MM.1S (cell line): Measurements from ENCODE around the gene MAST3.

Experiments
- DNase-seq: peaks from one replicate; pipeline ENCODE4 v3.0.0-alpha.2; 2015
- H2AFZ ChIP-seq: fragments of 300-600 bp; sonication (generic); 2 replicates; pipeline ENCODE4 v1.6.0; 2016; ENCODE audit warnings: antibody characterized with exemption, low read length
- H3F3A ChIP-seq: fragments of 300-600 bp; sonication (generic); 2 replicates; pipeline ENCODE4 v1.6.1; 2016; ENCODE audit warnings: mild to moderate bottlenecking, antibody characterized with exemption, low read length, moderate library complexity, mixed read lengths; ENCODE audit not compliant: insufficient read depth
- H3K27ac ChIP-seq: fragments of 300-600 bp; sonication (generic); 2 replicates; pipeline ENCODE4 v1.5.1; 2016; ENCODE audit warnings: mild to moderate bottlenecking, low read length
- H3K27me3 ChIP-seq: fragments of 300-600 bp; sonication (generic); replicated peaks from 2 replicates; pipeline ENCODE4 v1.6.0; 2016; ENCODE audit warnings: low read length; ENCODE audit not compliant: insufficient read depth
- H3K36me3 ChIP-seq: fragments of 300-600 bp; sonication (generic); replicated peaks from 2 replicates; pipeline ENCODE4 v1.6.1; 2016; ENCODE audit warnings: mild to moderate bottlenecking, low read length, mixed read lengths; ENCODE audit not compliant: insufficient read depth
- H3K4me1 ChIP-seq: fragments of 300-600 bp; sonication (generic); 2 replicates; pipeline ENCODE4 v1.6.1; 2016; ENCODE audit warnings: low read length, mixed read lengths
- H3K4me2 ChIP-seq: fragments of 300-600 bp; sonication (generic); 2 replicates; pipeline ENCODE4 v1.6.0; 2016; ENCODE audit warnings: low read depth, low read length
- H3K4me3 ChIP-seq: fragments of 300-600 bp; sonication (generic); 2 replicates; pipeline ENCODE4 v1.5.1; 2016; ENCODE audit warnings: low read length, mixed read lengths
- H3K79me2 ChIP-seq: fragments of 300-600 bp; sonication (generic); 2 replicates; pipeline ENCODE4 v1.6.1; 2016; ENCODE audit warnings: mixed run types, low read length, mixed read lengths
- H3K9ac ChIP-seq: fragments of 300-600 bp; sonication (generic); 2 replicates; pipeline ENCODE4 v1.6.1; 2016; ENCODE audit warnings: low read length, mixed read lengths
- H3K9me2 ChIP-seq: fragments of 300-600 bp; sonication (generic); replicated peaks from 2 replicates; pipeline ENCODE4 v1.6.1; 2016; ENCODE audit warnings: mild to moderate bottlenecking, low read length, mixed read lengths; ENCODE audit not compliant: insufficient read depth
- H3K9me3 ChIP-seq: fragments of 300-600 bp; sonication (generic); replicated peaks from 2 replicates; pipeline ENCODE4 v1.6.1; 2016; ENCODE audit warnings: mild to moderate bottlenecking, low read length, mixed read lengths; ENCODE audit not compliant: insufficient read depth
- H4K20me1 ChIP-seq: fragments of 300-600 bp; sonication (generic); 2 replicates; pipeline ENCODE4 v1.6.1; 2016; ENCODE audit warnings: mild to moderate bottlenecking, low read length, moderate library complexity, mixed read lengths; ENCODE audit not compliant: insufficient read depth
- CTCF ChIP-seq: fragments of 300-600 bp; sonication (generic); IDR thresholded peaks from 2 replicates; pipeline ENCODE4 v1.5.1; 2016; ENCODE audit warnings: antibody characterized with exemption, low read length, mixed read lengths
- EZH2 ChIP-seq: fragments of 300-600 bp; sonication (generic); optimal IDR thresholded peaks from 2 replicates; pipeline ENCODE3; 2017; ENCODE audit warnings: low read depth, mild to moderate bottlenecking, antibody characterized with exemption, low read length, mixed read lengths
- EZH2phosphoT487 ChIP-seq: fragments of 300-600 bp; sonication (generic); IDR thresholded peaks from 2 replicates; pipeline ENCODE4 v1.6.1; 2018; ENCODE audit warnings: antibody characterized with exemption, low read length

Gene MAST3

GRCh38 chr19:18167011-18167410, 69.4 kb downstream of the MAST3 start:
- Histone ChIP-seq H3K36me3 (no peaks in the 10 kb centered on the region), H2AFZ (no peak overlapping the region), H3K9ac (no peak overlapping the region), H3K4me1 (no peaks in the 10 kb centered on the region), H3K4me2 (no peak overlapping the region), H3K9me2 (no peaks in the 10 kb centered on the region), H3K4me3 (no peak overlapping the region), H3K27me3 (no peaks in the 10 kb centered on the region), H3K79me2 (no peaks in the 10 kb centered on the region), H4K20me1 (no peaks in the 10 kb centered on the region), H3K9me3 (no peaks in the 10 kb centered on the region), H3F3A (peaks cover 3% of the 10 kb centered on the region; the same call in 1 of the 2 replicates), H3K27ac (no peak overlapping the region)
- TF ChIP-seq EZH2 (no peak), CTCF (no peak), EZH2phosphoT487 (no peak)
- DNase-seq = no peak

DNA sequence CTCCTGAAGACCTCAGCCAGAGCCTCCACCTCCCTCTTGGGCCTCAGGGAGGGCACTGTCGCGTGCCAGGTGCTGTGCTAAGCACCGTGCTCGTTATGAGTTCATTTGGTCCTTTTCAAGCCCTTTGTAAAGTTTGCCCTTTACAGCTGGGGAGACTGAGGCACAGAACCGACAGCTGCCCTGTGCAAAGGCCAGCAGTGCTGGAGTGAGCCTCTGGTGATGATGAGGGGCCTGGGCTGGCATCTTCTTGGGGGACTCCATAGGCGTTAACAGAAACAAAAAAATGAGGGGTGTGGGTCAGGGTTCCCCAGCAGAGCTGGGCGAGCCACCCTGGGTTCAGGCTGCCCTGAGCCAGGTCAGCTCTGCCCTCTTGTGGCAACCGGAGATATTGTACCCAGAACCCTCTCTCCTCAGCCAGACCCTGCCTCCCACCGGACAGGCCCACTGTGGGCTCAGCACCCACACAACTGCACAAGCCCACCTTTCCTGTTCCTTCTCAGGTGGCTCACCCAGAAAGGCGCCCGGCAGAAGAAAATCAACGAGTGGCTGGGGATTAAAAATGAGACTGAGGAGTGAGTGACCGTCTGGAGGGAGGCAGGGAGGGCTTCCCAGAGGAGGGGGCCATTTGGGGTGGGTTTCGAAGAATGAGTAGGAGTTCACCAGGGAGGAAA, 70.5 kb downstream of the MAST3 start:
- H3K4me1 ChIP-seq = no peaks in the 10 kb centered on the region
- no peaks in the 10 kb centered on the region for H3K9me3 ChIP-seq
- peaks cover 4% of the 10 kb centered on the region; the same call in 1 of the 2 replicates for H3F3A ChIP-seq
- no peaks in the 10 kb centered on the region for H3K27me3 ChIP-seq
- H3K9me2 ChIP-seq = no peaks in the 10 kb centered on the region
- peak; percentile 76 for TF ChIP-seq CTCF
- no peak for TF ChIP-seq EZH2phosphoT487
- no peak overlapping the region for H3K27ac ChIP-seq
- H4K20me1 ChIP-seq = no peaks in the 10 kb centered on the region
- H3K79me2 ChIP-seq = no peaks in the 10 kb centered on the region
- DNase-seq = peak; percentile 55
- H3K36me3 ChIP-seq = no peaks in the 10 kb centered on the region
- no peak overlapping the region for H3K9ac ChIP-seq
- H2AFZ ChIP-seq = no peak overlapping the region
- no peak overlapping the region for H3K4me3 ChIP-seq
- no peak overlapping the region for H3K4me2 ChIP-seq

DNA sequence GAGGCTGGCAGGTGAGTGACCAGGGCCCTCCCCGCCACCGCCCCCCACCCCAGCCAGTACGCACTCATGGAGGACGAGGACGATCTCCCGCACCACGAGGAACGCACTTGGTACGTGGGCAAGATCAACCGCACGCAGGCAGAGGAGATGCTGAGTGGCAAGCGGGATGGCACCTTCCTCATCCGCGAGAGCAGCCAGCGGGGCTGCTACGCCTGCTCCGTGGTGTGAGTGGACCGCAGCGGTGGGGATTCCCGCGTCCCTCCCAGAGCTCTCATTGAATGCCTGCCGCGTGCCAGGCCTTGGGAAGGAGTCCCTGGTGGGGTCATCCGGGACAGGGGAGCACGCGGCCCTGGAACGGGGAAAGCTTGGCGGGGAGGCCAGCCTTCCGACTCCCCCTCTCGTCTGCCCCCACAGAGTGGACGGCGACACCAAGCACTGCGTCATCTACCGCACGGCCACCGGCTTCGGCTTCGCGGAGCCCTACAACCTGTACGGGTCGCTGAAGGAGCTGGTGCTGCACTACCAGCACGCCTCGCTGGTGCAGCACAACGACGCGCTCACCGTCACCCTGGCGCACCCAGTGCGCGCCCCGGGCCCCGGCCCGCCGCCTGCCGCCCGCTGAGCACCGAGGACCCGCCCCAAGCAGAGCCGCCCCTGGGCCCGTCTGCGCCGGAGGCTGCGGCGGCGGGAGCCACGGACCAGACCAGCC, 71.2 kb downstream of the MAST3 start:
- no peak overlapping the region for H3K4me2 ChIP-seq
- H3K79me2 ChIP-seq = no peaks in the 10 kb centered on the region
- no peaks in the 10 kb centered on the region for H3K36me3 ChIP-seq
- H3K4me1 ChIP-seq = peaks cover 3% of the 10 kb centered on the region; the same call in 1 of the 2 replicates
- H3K4me3 ChIP-seq = no peak overlapping the region
- TF ChIP-seq CTCF (no peak), EZH2phosphoT487 (no peak), EZH2 (no peak)
- H3F3A ChIP-seq = peaks cover 7% of the 10 kb centered on the region; the same call in 1 of the 2 replicates
- H3K27me3 ChIP-seq = no peaks in the 10 kb centered on the region
- H3K9me3 ChIP-seq = no peaks in the 10 kb centered on the region
- no peak overlapping the region for H3K9ac ChIP-seq
- no peaks in the 10 kb centered on the region for H4K20me1 ChIP-seq
- no peak overlapping the region for H3K27ac ChIP-seq
- DNase-seq = no peak
- H2AFZ ChIP-seq = no peak overlapping the region
- no peaks in the 10 kb centered on the region for H3K9me2 ChIP-seq
